Activated CD8-positive, alpha-beta memory T cell treated with anti-CD3 and anti-CD28 coated beads for 4 hours (primary cell): Measurements from ENCODE around the gene MTA3.
"Not testable (repeated sequence)": the region's sequence is repeated elsewhere in the genome, so short reads cannot be mapped to it uniquely, and the experiment has no call there.

Source experiments
- DNase-seq, 2 donors: peaks; one replicate each; pipeline ENCODE4 v3.0.0-alpha.2; 2020; ENCODE audit warnings: low read depth in 2 of 2

The MTA3 gene

GRCh38 chr2:42567364-42567763 lies 1.1 kb upstream of the MTA3 start:
- DNase-seq, result no peak

GRCh38 chr2:42567806-42568400 lies 529 bp upstream of the MTA3 start:
- no peak for DNase-seq

- DNase-seq, result no peak
Measured at GRCh38 chr2:42569116-42569711, 782 bp downstream of the MTA3 start.

- no peak for DNase-seq
Measured at GRCh38 chr2:42569883-42570282, 1.5 kb downstream of the MTA3 start.

GRCh38 chr2:42572297-42573081 lies 4.1 kb downstream of the MTA3 start:
- DNase-seq, result no peak

- no peak for DNase-seq
Measured at GRCh38 chr2:42573256-42573655, 4.8 kb downstream of the MTA3 start.

GRCh38 chr2:42575458-42576064 lies 7.1 kb downstream of the MTA3 start:
- DNase-seq, result no peak

- DNase-seq, result no peak
Measured at GRCh38 chr2:42578621-42579020, 10.2 kb downstream of the MTA3 start.

- DNase-seq, result no peak
Measured at GRCh38 chr2:42581257-42581656, 12.8 kb downstream of the MTA3 start.

GRCh38 chr2:42584628-42585027 lies 16.2 kb downstream of the MTA3 start:
- DNase-seq, result not testable (repeated sequence)

- DNase-seq, result no peak
Measured at GRCh38 chr2:42585779-42586178, 17.3 kb downstream of the MTA3 start.

- no peak for DNase-seq
Measured at GRCh38 chr2:42587526-42588117, 19.2 kb downstream of the MTA3 start.

- DNase-seq, result no peak
Measured at GRCh38 chr2:42588121-42588520, 19.7 kb downstream of the MTA3 start.

- DNase-seq, result no peak
Measured at GRCh38 chr2:42590176-42590575, 21.7 kb downstream of the MTA3 start.

- no peak for DNase-seq
Measured at GRCh38 chr2:42593282-42593681, 24.9 kb downstream of the MTA3 start.

GRCh38 chr2:42598656-42599055 lies 30.2 kb downstream of the MTA3 start:
- no peak for DNase-seq

- no peak for DNase-seq
Measured at GRCh38 chr2:42601076-42601475, 32.6 kb downstream of the MTA3 start.

GRCh38 chr2:42602218-42602875 lies 33.9 kb downstream of the MTA3 start:
- DNase-seq, result no peak

GRCh38 chr2:42602876-42603219 lies 34.4 kb downstream of the MTA3 start:
- DNase-seq, result no peak

- DNase-seq, result not testable (repeated sequence)
Measured at GRCh38 chr2:42604341-42604867, 36.0 kb downstream of the MTA3 start.

GRCh38 chr2:42606166-42606565 lies 37.7 kb downstream of the MTA3 start:
- DNase-seq, result not testable (repeated sequence)
